ENCODE measurements around the gene DYSF.

The DYSF gene

DNA sequence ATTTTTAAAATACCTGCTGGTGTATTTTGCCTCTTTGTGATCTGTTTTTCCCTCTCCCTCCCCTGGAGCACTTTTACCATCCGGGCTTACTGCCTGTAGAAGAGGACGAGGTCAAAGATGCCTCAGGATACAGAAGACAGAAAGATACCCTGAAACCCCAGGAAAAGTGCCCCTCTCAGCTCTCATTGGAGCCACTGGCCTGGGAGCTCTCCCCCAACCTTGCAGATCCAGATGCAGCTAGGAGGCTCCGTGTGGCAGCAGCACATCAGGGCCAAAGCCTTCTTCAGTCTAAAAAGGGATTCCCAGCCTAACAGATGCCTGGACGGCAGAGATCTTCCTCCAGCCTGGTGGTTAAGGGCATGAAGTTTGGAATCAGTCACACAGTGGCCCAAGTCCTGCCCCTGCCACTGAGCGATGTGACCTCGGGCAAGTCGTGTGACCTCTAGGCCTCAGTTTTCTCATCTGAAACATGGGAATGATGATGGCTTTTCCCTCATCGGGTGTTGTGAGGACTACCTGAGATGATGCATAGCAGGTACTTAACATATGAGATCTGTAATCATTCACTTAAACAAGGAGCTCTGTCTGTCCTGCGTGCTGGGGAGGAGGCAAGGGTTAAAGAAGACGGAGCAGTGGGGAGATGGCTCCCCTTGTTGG is 239.4 kb downstream of the DYSF start:
- no peak for TF ChIP-seq CTCF (IDR thresholded peaks at IDR 0.05; ENCODE audit: borderline replicate concordance, insufficient read depth, low read depth, low read length)
- H3K4me3 ChIP-seq (ENCODE audit: low read depth, low read length), result no peak overlapping the region

GRCh38 chr2:71693286-71694270 is 240.2 kb downstream of the DYSF start:
- TF ChIP-seq CTCF (IDR thresholded peaks at IDR 0.05; ENCODE audit: borderline replicate concordance, insufficient read depth, low read depth, low read length), result no peak
- no peak overlapping the region for H3K4me3 ChIP-seq (ENCODE audit: low read depth, low read length)

- no peak overlapping the region for H3K4me3 ChIP-seq (ENCODE audit: low read depth, low read length)
- no peak for TF ChIP-seq CTCF (IDR thresholded peaks at IDR 0.05; ENCODE audit: borderline replicate concordance, insufficient read depth, low read depth, low read length)
Measured at GRCh38 chr2:71694501-71695234, 241.3 kb downstream of the DYSF start.

DNA sequence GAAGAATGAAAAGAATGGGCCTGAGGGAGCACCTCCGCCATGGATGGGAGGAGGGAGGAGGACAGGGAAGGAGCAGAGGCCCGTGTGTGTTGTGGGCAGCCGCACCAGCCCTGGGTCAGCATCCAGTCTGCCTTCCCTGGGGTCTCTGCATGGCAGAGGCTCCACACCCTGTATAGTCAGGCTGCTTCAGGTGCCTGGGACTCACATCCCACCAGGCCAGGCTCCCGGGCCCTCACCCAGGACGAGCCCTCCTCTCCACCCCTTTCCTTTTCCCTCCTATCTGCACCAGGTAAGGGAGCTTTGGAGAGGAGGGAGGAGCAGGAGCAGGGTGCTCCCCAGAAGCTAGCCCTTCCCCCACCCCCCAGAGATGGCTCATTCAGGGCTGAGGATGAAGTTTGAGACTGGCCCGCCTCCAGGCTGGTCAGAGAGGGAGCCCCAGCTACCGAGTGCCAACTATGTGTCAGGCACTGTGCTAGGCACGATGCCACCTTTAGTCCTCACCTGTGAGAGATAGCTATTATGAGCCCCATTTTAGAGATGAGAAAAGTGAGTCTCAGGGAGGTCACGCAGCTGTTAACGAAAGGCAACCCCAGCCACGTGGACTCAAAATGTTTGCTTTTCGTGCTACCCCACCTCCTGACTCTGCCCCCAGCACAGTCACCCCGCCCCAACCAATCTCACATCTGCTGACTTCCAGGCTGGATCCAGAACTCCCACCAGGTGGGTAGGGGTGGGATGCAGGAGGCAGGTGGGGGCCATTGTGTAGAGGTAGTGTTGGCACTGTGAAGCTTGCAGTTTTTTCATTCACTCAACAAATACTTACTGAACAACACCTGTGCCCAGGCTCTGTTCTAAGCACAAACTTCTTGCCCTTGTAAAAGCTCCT is 242.1 kb downstream of the DYSF start:
- no peak overlapping the region for H3K4me3 ChIP-seq (ENCODE audit: low read depth, low read length)
- no peak for TF ChIP-seq CTCF (IDR thresholded peaks at IDR 0.05; ENCODE audit: borderline replicate concordance, insufficient read depth, low read depth, low read length)

DNA sequence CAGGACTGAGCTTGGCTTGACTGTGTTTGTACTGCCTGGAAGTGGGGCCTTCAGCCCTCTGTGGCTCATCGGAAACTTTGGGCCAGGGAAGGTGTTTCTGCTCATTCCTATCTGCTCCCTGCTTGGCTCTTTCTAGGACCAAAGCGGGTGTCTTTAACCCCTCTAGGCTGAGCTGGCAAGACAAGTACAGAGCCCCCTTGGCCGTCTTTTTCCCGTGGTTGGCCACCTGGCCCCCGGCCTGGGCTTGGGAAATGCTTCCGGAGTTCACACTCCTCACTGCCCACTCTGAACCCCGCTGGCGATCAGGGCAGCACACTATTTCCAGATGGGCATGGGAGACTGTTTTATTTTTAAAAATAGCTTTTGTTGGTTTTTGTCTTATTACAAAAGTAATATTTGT is 243.0 kb downstream of the DYSF start:
- no peak for TF ChIP-seq CTCF (IDR thresholded peaks at IDR 0.05; ENCODE audit: borderline replicate concordance, insufficient read depth, low read depth, low read length)
- H3K4me3 ChIP-seq (ENCODE audit: low read depth, low read length), result no peak overlapping the region

Measured in GM12875 (cell line).